ENCODE data around the gene IGF2.

DNA sequence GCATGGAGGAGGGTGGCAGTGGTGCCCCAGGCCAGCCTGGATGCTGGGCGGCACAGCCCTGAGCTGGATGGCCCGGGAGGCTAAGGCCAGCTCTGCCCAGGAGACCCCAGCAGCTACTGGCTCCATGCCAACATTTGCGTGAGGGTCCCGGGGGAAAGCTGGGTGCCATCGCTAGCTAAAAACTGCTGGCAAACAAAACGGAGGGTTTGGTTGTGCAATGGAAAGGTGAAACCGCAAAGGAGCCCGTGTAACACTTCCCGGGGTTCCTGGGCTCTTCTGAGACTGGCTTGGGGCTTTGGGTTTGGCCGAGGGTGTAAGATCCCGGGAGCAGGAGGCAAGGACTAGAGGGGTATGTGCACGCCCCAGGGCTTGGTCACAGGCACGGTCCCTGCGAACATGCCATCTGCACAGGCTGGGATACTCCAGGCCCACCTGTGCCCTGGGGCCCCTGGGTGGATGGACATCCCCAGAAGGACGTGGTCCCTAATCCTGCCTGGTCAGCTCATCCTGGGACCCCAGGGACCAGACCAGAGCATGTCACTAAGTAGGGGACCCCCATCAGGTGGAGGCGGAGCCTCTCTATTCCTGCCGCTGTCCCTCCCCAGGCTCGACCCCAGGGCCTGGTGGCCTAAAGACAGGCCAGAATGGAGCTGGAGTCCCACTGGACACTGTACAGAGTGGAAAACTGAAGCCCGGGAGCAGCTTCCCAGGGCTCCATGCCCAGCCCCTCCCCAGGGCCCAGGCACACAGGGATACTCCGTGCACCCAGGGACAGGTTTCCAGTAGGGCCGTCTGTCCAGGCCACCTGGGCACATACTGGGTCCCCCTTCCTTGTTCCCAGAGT is 44.6 kb downstream of the IGF2 start:
- no peak for TF ChIP-seq POLR2A (IDR thresholded peaks at IDR 0.05)
- TF ChIP-seq, protein P1, sequence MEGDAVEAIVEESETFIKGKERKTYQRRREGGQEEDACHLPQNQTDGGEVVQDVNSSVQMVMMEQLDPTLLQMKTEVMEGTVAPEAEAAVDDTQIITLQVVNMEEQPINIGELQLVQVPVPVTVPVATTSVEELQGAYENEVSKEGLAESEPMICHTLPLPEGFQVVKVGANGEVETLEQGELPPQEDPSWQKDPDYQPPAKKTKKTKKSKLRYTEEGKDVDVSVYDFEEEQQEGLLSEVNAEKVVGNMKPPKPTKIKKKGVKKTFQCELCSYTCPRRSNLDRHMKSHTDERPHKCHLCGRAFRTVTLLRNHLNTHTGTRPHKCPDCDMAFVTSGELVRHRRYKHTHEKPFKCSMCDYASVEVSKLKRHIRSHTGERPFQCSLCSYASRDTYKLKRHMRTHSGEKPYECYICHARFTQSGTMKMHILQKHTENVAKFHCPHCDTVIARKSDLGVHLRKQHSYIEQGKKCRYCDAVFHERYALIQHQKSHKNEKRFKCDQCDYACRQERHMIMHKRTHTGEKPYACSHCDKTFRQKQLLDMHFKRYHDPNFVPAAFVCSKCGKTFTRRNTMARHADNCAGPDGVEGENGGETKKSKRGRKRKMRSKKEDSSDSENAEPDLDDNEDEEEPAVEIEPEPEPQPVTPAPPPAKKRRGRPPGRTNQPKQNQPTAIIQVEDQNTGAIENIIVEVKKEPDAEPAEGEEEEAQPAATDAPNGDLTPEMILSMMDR (IDR thresholded peaks at IDR 0.05), result no peak

Measured in Peyer's patch (tissue), 4 donors.